Coronary artery (tissue), 2 donors: ENCODE results near the gene MCF2L2.

Source experiments
- DNase-seq: peaks from one replicate; pipeline ENCODE4 v3.0.0-alpha.2; 2017; ENCODE audit warnings: low spot score
- H3K27ac ChIP-seq, 2 donors: fragments of 200-600 bp; sonication (generic); one replicate each; pipeline ENCODE4 v1.5.1; 2016 to 2019
- H3K4me3 ChIP-seq: fragments of 200-600 bp; sonication (generic); 2 replicates; pipeline ENCODE4 v1.5.1; 2016; ENCODE audit warnings: mild to moderate bottlenecking, moderate library complexity
- CTCF ChIP-seq: fragments of 200-600 bp; sonication (generic); IDR thresholded peaks from one replicate; pipeline ENCODE4 v1.5.1; 2019; ENCODE audit warnings: antibody characterized with exemption

The MCF2L2 gene

GRCh38 chr3:183317271-183317670, 111.1 kb downstream of the MCF2L2 start:
- no peak for TF ChIP-seq CTCF
- Histone ChIP-seq H3K27ac (no peak overlapping the region), H3K4me3 (no peak overlapping the region)
- no peak for DNase-seq

- no peak overlapping the region for H3K27ac ChIP-seq
- DNase-seq, result no peak
- no peak overlapping the region for H3K4me3 ChIP-seq
- TF ChIP-seq CTCF, result no peak
These were observed 112.7 kb downstream of the MCF2L2 start for GRCh38 chr3:183315739-183316138.

DNA sequence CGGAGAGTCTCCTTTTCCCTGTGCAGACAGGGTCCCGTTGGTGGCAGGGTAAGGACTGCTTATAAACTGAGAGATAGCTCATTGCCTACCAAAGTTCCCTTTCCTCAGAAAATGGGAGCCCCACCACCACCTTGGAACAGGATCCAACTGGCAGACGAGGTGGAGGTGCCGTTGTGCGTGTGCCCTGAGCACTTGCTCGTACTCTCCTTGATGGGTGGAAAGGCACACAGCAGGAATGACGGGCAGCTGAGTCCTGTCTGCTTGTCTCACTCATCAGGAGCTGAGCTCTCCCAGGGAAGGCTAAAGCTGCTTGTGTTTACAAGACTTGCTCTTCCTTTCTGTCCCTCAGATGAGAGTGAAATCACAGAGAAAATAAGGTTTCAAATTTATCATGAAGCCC, 114.7 kb downstream of the MCF2L2 start:
- H3K4me3 ChIP-seq, result no peak overlapping the region
- no peak overlapping the region for H3K27ac ChIP-seq
- DNase-seq, result no peak
- TF ChIP-seq CTCF, result no peak

DNA sequence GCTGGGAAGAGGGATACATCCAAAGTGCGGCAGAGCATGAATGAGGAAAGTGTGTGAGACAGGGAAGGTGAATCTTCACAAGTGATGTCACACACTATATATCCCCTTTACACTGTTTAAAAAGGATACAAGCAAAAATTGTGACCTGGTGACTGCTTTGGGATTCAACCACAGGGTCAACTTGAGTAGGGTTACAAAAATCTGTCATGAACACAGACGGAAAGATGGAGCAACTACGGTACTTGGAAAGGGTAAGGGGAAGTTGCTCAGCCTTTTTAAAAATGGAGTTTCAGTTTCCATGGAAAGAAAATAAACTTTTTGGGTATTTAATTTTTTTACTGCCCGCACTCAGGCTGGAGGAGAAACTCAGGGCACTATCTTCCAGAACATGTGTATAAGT, 115.1 kb downstream of the MCF2L2 start:
- H3K4me3 ChIP-seq, result no peak overlapping the region
- H3K27ac ChIP-seq, result no peak overlapping the region
- TF ChIP-seq CTCF, result no peak
- no peak for DNase-seq

DNA sequence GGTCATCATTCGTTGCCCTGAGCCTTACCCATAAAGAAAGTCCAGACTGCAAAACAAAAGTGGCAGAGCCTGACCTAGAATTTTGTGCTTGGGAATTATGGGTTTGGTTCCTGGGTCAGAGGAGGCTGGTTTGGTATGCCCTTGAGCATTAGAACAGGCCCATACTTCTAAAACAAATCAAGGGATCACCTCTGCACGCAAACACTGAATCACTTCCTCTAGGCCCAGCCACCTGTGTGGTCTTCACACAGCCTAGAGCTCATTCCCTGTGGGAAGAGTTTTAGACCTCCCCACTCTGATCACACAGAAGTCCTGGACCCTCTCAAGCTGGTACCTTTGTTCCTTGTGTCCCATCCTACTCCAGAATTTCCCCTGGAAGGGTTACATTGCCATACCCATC, 116.0 kb downstream of the MCF2L2 start:
- H3K27ac ChIP-seq, result no peak overlapping the region
- no peak for TF ChIP-seq CTCF
- DNase-seq, result no peak
- no peak overlapping the region for H3K4me3 ChIP-seq

- H3K27ac ChIP-seq, result no peak overlapping the region
- H3K4me3 ChIP-seq, result no peak overlapping the region
- DNase-seq, result no peak
- TF ChIP-seq CTCF, result no peak
These were observed 117.5 kb downstream of the MCF2L2 start for GRCh38 chr3:183310936-183311335.

GRCh38 chr3:183309276-183309675, 119.1 kb downstream of the MCF2L2 start:
- H3K27ac ChIP-seq, result no peak overlapping the region
- no peak for DNase-seq
- no peak overlapping the region for H3K4me3 ChIP-seq
- no peak for TF ChIP-seq CTCF
